ENCODE measurements around the gene SMYD3. TPM values are rescaled to one million over a fixed set of nuclear protein-coding genes. Genes with fewer than 3 reads are reported as not detected.
A peak's percentile ranks its signal among the peaks of the same experiment; 100 is the strongest.

The SMYD3 gene
- total and polyA plus RNA-seq, 9 of the 15 experiments (the other 6 are each of a cell fraction or from before 2014, with no cell fraction given), result 128 to 440 (median 197) TPM

DNA sequence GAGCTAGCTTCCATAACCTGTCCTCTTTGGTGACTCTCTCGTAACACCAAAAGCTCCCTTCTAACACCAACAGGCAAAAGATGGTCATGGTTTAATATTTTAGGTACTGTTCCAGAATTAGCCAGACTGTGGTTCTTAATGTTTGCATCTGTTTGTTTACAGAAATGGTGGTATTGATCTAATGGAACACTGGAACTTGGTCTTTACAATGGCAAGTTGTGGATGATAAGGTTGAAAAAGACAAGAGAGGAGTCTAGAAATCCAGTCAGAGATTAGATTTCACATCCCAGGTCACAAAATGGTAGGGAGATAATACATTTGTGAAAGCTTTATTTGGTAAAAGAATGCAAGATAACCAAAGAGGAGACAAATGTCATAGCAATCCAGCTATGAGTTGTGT, 293.1 kb downstream of the SMYD3 start (continued):
- no peak for TF ChIP-seq ZNF445 (CRISPR knock-in tag; IDR thresholded peaks at IDR 0.05; ENCODE audit: low read depth)
- TF ChIP-seq SP1 (CRISPR knock-in tag; IDR thresholded peaks at IDR 0.05), result no peak
- no peak for TF ChIP-seq TCF7 (IDR thresholded peaks at IDR 0.05; ENCODE audit: borderline replicate concordance)
- no peak for TF ChIP-seq RAD21 (CRISPR knock-in tag; conservative IDR thresholded peaks at IDR 0.05 in 1 of 2, IDR thresholded peaks at IDR 0.05 in 1 of 2)
- TF ChIP-seq HMG20A (CRISPR knock-in tag; conservative IDR thresholded peaks at IDR 0.05), result no peak
- TF ChIP-seq ELF4 (CRISPR knock-in tag; IDR thresholded peaks at IDR 0.05), result no peak
- TF ChIP-seq ZNF175 (CRISPR knock-in tag; IDR thresholded peaks at IDR 0.05; ENCODE audit: low read depth), result 0 out of 2 replicates have a peak, but pooled peaks have one; percentile 6
- TF ChIP-seq NFIC (IDR thresholded peaks at IDR 0.05), result no peak
- TF ChIP-seq GABPB1 (CRISPR knock-in tag; IDR thresholded peaks at IDR 0.05), result no peak
- no peak for TF ChIP-seq CREBBP (IDR thresholded peaks at IDR 0.05; ENCODE audit: low read depth, low read length)
- no peak for TF ChIP-seq ZNF239 (CRISPR knock-in tag; IDR thresholded peaks at IDR 0.05)
- no peak for TF ChIP-seq HDAC2 (IDR thresholded peaks at IDR 0.05)
- peak; percentile 16 for TF ChIP-seq ASH1L (IDR thresholded peaks at IDR 0.05; ENCODE audit: borderline replicate concordance, low read depth, partially characterized antibody)
- TF ChIP-seq ESRRB (CRISPR knock-in tag; IDR thresholded peaks at IDR 0.05; ENCODE audit: borderline replicate concordance), result no peak
- TF ChIP-seq EHMT2 (IDR thresholded peaks at IDR 0.05), result peak; percentile 65
- TF ChIP-seq HLTF (IDR thresholded peaks at IDR 0.05), result no peak
- TF ChIP-seq ZNF79 (CRISPR knock-in tag; IDR thresholded peaks at IDR 0.05; ENCODE audit: low read depth), result peak; percentile 54; the same call in 1 of the 2 replicates
- TF ChIP-seq RBM39 (optimal IDR thresholded peaks at IDR 0.05; ENCODE audit: low read depth, low read length), result no peak
- TF ChIP-seq ZFP36 (IDR thresholded peaks at IDR 0.05; ENCODE audit: low read depth, low read length, partially characterized antibody), result no peak
- peak; percentile 45; the same call in 1 of the 2 replicates for TF ChIP-seq SOX6 (IDR thresholded peaks at IDR 0.05)
- 0 out of 2 replicates have a peak, but pooled peaks have one; percentile 16 for TF ChIP-seq SIN3B (IDR thresholded peaks at IDR 0.05; ENCODE audit: low read depth)
- TF ChIP-seq TGIF2 (CRISPR knock-in tag; IDR thresholded peaks at IDR 0.05), result no peak
- peak in 1 of 2 experiments; percentile 26; a peak in 1 of 4 replicates for TF ChIP-seq FOXK2 (conservative IDR thresholded peaks at IDR 0.05 in 1 of 2, IDR thresholded peaks at IDR 0.05 in 1 of 2; ENCODE audit: low read depth in 2 of 2)

Measured in K562 (cell line).